ENCODE data around the gene FOXN3.

FOXN3 gene

DNA sequence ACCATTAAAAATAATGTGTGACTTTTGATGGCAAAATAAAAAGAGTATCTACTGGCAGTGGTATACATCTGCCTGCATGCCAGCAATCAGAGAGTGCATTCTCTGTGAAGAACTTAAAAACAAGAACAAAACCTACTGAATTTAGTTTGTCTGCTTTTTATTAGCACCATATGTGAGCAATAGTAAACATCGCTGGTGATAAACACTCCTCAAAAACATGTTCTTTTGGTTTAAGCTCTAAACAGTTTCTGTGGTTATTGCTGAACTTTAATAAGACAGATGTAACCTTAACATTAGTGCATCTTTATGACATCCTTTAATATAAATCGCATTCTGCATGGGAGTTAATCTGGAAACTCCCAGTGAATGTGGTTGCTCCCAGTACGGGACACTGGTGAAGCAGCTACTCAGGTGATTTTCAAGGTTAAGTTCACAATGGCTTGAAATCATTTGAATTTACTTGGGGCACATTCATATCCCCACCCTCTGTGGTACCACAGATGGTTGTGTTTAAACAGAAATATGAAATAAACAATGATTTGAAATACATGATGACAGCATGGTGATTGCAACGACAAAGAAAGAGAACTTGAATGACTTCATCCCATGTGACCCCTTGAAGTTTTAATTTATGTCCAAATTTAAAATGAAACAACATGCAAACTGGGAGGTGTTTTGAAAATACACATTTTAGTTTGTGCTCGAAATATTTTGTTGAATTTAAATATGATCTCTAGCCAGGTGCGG is 285.9 kb downstream of the FOXN3 start:
- H3K79me2 ChIP-seq (ENCODE audit: control insufficient read depth, insufficient read depth, low read length, poor library complexity) = no peaks in the 10 kb centered on the region
- no CpG with 5 or more reads among the region's 6 CpGs for WGBS (ENCODE audit: extremely low coverage, insufficient coverage, insufficient read length)

DNA sequence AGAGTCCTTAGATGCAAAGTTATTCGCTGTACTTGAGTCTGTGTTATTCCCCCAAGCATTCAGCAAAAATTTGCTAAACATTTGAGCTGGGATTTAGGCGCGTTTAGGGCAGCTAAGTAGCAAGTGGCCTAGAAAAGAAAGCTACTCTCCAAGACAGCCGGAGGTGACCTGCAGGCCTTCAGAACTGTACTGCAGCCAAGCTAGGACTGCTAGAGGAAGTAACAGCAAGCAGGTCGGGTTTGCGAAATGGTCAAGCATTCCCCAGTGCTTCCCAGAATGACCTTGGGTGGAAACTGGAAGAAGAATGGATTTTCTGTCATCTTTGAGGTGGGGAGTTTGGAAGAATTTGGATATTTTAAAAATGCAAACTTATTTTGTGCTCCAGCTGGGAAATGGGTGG is 287.5 kb downstream of the FOXN3 start:
- H3K4me3 ChIP-seq (ENCODE audit: low read depth, low read length) = no peak overlapping the region

More for the DNA sequence above, 285.9 kb downstream of the FOXN3 start:
- Histone ChIP-seq H3K9me3 (ENCODE audit: insufficient read depth, low read depth, low read length) (peaks cover 2% of the 10 kb centered on the region), H3K79me1 (ENCODE audit: low read length) (no peaks in the 10 kb centered on the region), H3K36me3 (ENCODE audit: control insufficient read depth in 1 of 2, insufficient read depth in 2 of 2, low read length in 2 of 2) (no peaks in the 10 kb centered on the region), H3K4ac (ENCODE audit: low read depth, low read length) (no peak overlapping the region), H2BK120ac (ENCODE audit: insufficient read depth, low read length, poor library complexity) (no peak overlapping the region), H3K14ac (ENCODE audit: low read length) (no peak overlapping the region), H4K8ac (ENCODE audit: low read depth, low read length) (no peak overlapping the region), H3K27me3 (ENCODE audit: insufficient read depth, low read length) (no peaks in the 10 kb centered on the region), H4K12ac (ENCODE audit: low read depth, low read length) (no peak overlapping the region), H3K18ac (ENCODE audit: low read length) (no peak overlapping the region), H2AFZ (ENCODE audit: insufficient read depth, low read length, poor library complexity) (no peak overlapping the region), H3K9ac (ENCODE audit: low read length) (no peak overlapping the region), H4K91ac (ENCODE audit: low read depth, low read length) (no peak overlapping the region), H3K4me3 (ENCODE audit: low read depth, low read length) (no peak overlapping the region), H3K23ac (ENCODE audit: low read length) (no peak overlapping the region), H3K4me1 (ENCODE audit: control insufficient read depth in 1 of 2, insufficient read depth in 2 of 2, low read length in 2 of 2) (no peaks in the 10 kb centered on the region), H2AK5ac (ENCODE audit: low read length) (no peak overlapping the region), H2BK12ac (ENCODE audit: low read length) (no peak overlapping the region), H3K4me2 (ENCODE audit: low read length) (no peak overlapping the region), H2BK5ac (ENCODE audit: low read depth, low read length, poor library complexity) (no peak overlapping the region), H3K27ac (ENCODE audit: low read depth, low read length) (no peak overlapping the region)
- no peak for DNase-seq

GRCh38 chr14:89128311-89129026 is 288.6 kb downstream of the FOXN3 start:
- no peak overlapping the region for H2AFZ ChIP-seq (ENCODE audit: insufficient read depth, low read length, poor library complexity)
- no peaks in the 10 kb centered on the region for H3K9me3 ChIP-seq (ENCODE audit: insufficient read depth, low read depth, low read length)
- no peak overlapping the region for H4K91ac ChIP-seq (ENCODE audit: low read depth, low read length)
- no peak overlapping the region for H3K23ac ChIP-seq (ENCODE audit: low read length)
- H3K27me3 ChIP-seq (ENCODE audit: insufficient read depth, low read length) = no peaks in the 10 kb centered on the region
- no peak overlapping the region for H3K4ac ChIP-seq (ENCODE audit: low read depth, low read length)
- H4K8ac ChIP-seq (ENCODE audit: low read depth, low read length) = no peak overlapping the region
- H4K12ac ChIP-seq (ENCODE audit: low read depth, low read length) = no peak overlapping the region
- H3K79me2 ChIP-seq (ENCODE audit: control insufficient read depth, insufficient read depth, low read length, poor library complexity) = no peaks in the 10 kb centered on the region
- H3K36me3 ChIP-seq (ENCODE audit: control insufficient read depth in 1 of 2, insufficient read depth in 2 of 2, low read length in 2 of 2) = no peaks in the 10 kb centered on the region
- no peak overlapping the region for H3K4me2 ChIP-seq (ENCODE audit: low read length)
- no peak overlapping the region for H3K18ac ChIP-seq (ENCODE audit: low read length)
- no peak overlapping the region for H2BK5ac ChIP-seq (ENCODE audit: low read depth, low read length, poor library complexity)
- no peaks in the 10 kb centered on the region for H3K79me1 ChIP-seq (ENCODE audit: low read length)
- H2BK12ac ChIP-seq (ENCODE audit: low read length) = no peak overlapping the region
- H3K9ac ChIP-seq (ENCODE audit: low read length) = no peak overlapping the region
- H2BK120ac ChIP-seq (ENCODE audit: insufficient read depth, low read length, poor library complexity) = no peak overlapping the region
- DNase-seq = no peak
- H3K4me1 ChIP-seq (ENCODE audit: control insufficient read depth in 1 of 2, insufficient read depth in 2 of 2, low read length in 2 of 2) = no peaks in the 10 kb centered on the region
- no peak overlapping the region for H3K27ac ChIP-seq (ENCODE audit: low read depth, low read length)
- H3K14ac ChIP-seq (ENCODE audit: low read length) = no peak overlapping the region
- no peak overlapping the region for H3K4me3 ChIP-seq (ENCODE audit: low read depth, low read length)
- H2AK5ac ChIP-seq (ENCODE audit: low read length) = no peak overlapping the region
- WGBS (ENCODE audit: extremely low coverage, insufficient coverage, insufficient read length) = no CpG with 5 or more reads among the region's 10 CpGs

More for the DNA sequence above, 287.5 kb downstream of the FOXN3 start:
- no peak overlapping the region for H2AK5ac ChIP-seq (ENCODE audit: low read length)
- no peak overlapping the region for H3K4me2 ChIP-seq (ENCODE audit: low read length)
- H3K9me3 ChIP-seq (ENCODE audit: insufficient read depth, low read depth, low read length) = peaks cover under 1% of the 10 kb centered on the region
- no peaks in the 10 kb centered on the region for H3K36me3 ChIP-seq (ENCODE audit: control insufficient read depth in 1 of 2, insufficient read depth in 2 of 2, low read length in 2 of 2)
- no peak overlapping the region for H3K23ac ChIP-seq (ENCODE audit: low read length)
- H4K8ac ChIP-seq (ENCODE audit: low read depth, low read length) = no peak overlapping the region
- H2BK5ac ChIP-seq (ENCODE audit: low read depth, low read length, poor library complexity) = no peak overlapping the region
- H3K79me1 ChIP-seq (ENCODE audit: low read length) = no peaks in the 10 kb centered on the region
- no peak for DNase-seq
- no peak overlapping the region for H4K12ac ChIP-seq (ENCODE audit: low read depth, low read length)
- H4K91ac ChIP-seq (ENCODE audit: low read depth, low read length) = no peak overlapping the region
- H3K18ac ChIP-seq (ENCODE audit: low read length) = no peak overlapping the region
- H3K79me2 ChIP-seq (ENCODE audit: control insufficient read depth, insufficient read depth, low read length, poor library complexity) = no peaks in the 10 kb centered on the region
- H2BK120ac ChIP-seq (ENCODE audit: insufficient read depth, low read length, poor library complexity) = no peak overlapping the region
- no peak overlapping the region for H3K9ac ChIP-seq (ENCODE audit: low read length)
- no peak overlapping the region for H2AFZ ChIP-seq (ENCODE audit: insufficient read depth, low read length, poor library complexity)
- H3K27me3 ChIP-seq (ENCODE audit: insufficient read depth, low read length) = no peaks in the 10 kb centered on the region
- H3K27ac ChIP-seq (ENCODE audit: low read depth, low read length) = no peak overlapping the region
- no peak overlapping the region for H3K14ac ChIP-seq (ENCODE audit: low read length)
- H3K4me1 ChIP-seq (ENCODE audit: control insufficient read depth in 1 of 2, insufficient read depth in 2 of 2, low read length in 2 of 2) = no peaks in the 10 kb centered on the region
- H3K4ac ChIP-seq (ENCODE audit: low read depth, low read length) = no peak overlapping the region
- H2BK12ac ChIP-seq (ENCODE audit: low read length) = no peak overlapping the region
- no CpG with 5 or more reads among the region's 6 CpGs for WGBS (ENCODE audit: extremely low coverage, insufficient coverage, insufficient read length)

GRCh38 chr14:89126461-89126860 is 290.6 kb downstream of the FOXN3 start:
- Histone ChIP-seq H3K4me1 (ENCODE audit: control insufficient read depth in 1 of 2, insufficient read depth in 2 of 2, low read length in 2 of 2) (no peaks in the 10 kb centered on the region), H2BK12ac (ENCODE audit: low read length) (no peak overlapping the region), H4K8ac (ENCODE audit: low read depth, low read length) (no peak overlapping the region), H3K4me3 (ENCODE audit: low read depth, low read length) (no peak overlapping the region), H3K9ac (ENCODE audit: low read length) (no peak overlapping the region), H3K18ac (ENCODE audit: low read length) (no peak overlapping the region), H3K79me2 (ENCODE audit: control insufficient read depth, insufficient read depth, low read length, poor library complexity) (no peaks in the 10 kb centered on the region), H3K79me1 (ENCODE audit: low read length) (no peaks in the 10 kb centered on the region), H3K14ac (ENCODE audit: low read length) (no peak overlapping the region), H4K91ac (ENCODE audit: low read depth, low read length) (no peak overlapping the region), H3K27me3 (ENCODE audit: insufficient read depth, low read length) (no peaks in the 10 kb centered on the region), H3K4ac (ENCODE audit: low read depth, low read length) (no peak overlapping the region), H3K4me2 (ENCODE audit: low read length) (no peak overlapping the region), H4K12ac (ENCODE audit: low read depth, low read length) (no peak overlapping the region), H3K36me3 (ENCODE audit: control insufficient read depth in 1 of 2, insufficient read depth in 2 of 2, low read length in 2 of 2) (no peaks in the 10 kb centered on the region), H2AK5ac (ENCODE audit: low read length) (no peak overlapping the region), H3K9me3 (ENCODE audit: insufficient read depth, low read depth, low read length) (no peaks in the 10 kb centered on the region), H2AFZ (ENCODE audit: insufficient read depth, low read length, poor library complexity) (no peak overlapping the region), H3K23ac (ENCODE audit: low read length) (no peak overlapping the region), H2BK5ac (ENCODE audit: low read depth, low read length, poor library complexity) (no peak overlapping the region), H3K27ac (ENCODE audit: low read depth, low read length) (no peak overlapping the region), H2BK120ac (ENCODE audit: insufficient read depth, low read length, poor library complexity) (no peak overlapping the region)
- no peak for DNase-seq
- WGBS (ENCODE audit: extremely low coverage, insufficient coverage, insufficient read length) = no CpG with 5 or more reads among the region's 4 CpGs
